Measurements from ENCODE around the gene PTPRE. TPM values are rescaled to one million over a fixed set of nuclear protein-coding genes. Genes with fewer than 3 reads are reported as not detected.

The PTPRE gene
- total RNA-seq, 4 donors from 2014 or later: 9.8 to 24.9 (median 22.7) TPM

GRCh38 chr10:127959428-127959827, 52.5 kb downstream of the PTPRE start:
- no peak for DNase-seq
- H3K4me3 ChIP-seq: no peak overlapping the region
- peaks cover 0 to 4% (median 0%) of the 10 kb centered on the region in 4 donors for H3K27me3 ChIP-seq
- intact Hi-C loops (cut with DNase I): no loop called here
- H3K27ac ChIP-seq: no peak overlapping the region
- H3K4me1 ChIP-seq: no peaks in the 10 kb centered on the region
- no peaks in the 10 kb centered on the region for H3K36me3 ChIP-seq
- WGBS, 2 donors: 38 to 40% methylated on average over 1 of the region's 1 CpG
- no peaks in the 10 kb centered on the region for H3K9me3 ChIP-seq
- TF ChIP-seq, protein P1, sequence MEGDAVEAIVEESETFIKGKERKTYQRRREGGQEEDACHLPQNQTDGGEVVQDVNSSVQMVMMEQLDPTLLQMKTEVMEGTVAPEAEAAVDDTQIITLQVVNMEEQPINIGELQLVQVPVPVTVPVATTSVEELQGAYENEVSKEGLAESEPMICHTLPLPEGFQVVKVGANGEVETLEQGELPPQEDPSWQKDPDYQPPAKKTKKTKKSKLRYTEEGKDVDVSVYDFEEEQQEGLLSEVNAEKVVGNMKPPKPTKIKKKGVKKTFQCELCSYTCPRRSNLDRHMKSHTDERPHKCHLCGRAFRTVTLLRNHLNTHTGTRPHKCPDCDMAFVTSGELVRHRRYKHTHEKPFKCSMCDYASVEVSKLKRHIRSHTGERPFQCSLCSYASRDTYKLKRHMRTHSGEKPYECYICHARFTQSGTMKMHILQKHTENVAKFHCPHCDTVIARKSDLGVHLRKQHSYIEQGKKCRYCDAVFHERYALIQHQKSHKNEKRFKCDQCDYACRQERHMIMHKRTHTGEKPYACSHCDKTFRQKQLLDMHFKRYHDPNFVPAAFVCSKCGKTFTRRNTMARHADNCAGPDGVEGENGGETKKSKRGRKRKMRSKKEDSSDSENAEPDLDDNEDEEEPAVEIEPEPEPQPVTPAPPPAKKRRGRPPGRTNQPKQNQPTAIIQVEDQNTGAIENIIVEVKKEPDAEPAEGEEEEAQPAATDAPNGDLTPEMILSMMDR (IDR thresholded peaks at IDR 0.05): no peak
- TF ChIP-seq POLR2A (IDR thresholded peaks at IDR 0.05): no peak

- H3K36me3 ChIP-seq: no peaks in the 10 kb centered on the region
- H3K4me1 ChIP-seq: no peaks in the 10 kb centered on the region
- intact Hi-C loops (cut with DNase I): no loop called here
- peaks cover 0 to 4% (median 0%) of the 10 kb centered on the region in 4 donors for H3K27me3 ChIP-seq
- H3K4me3 ChIP-seq: no peak overlapping the region
- H3K27ac ChIP-seq: no peak overlapping the region
- no peaks in the 10 kb centered on the region for H3K9me3 ChIP-seq
- no peak for DNase-seq
- TF ChIP-seq POLR2A (IDR thresholded peaks at IDR 0.05): no peak
- TF ChIP-seq, protein P1 (IDR thresholded peaks at IDR 0.05): no peak
- 64 to 74% methylated on average over 6 to 9 of the region's 9 CpGs for WGBS, 2 donors
Observed at GRCh38 chr10:127961071-127961470, 54.2 kb downstream of the PTPRE start.

- peaks cover 0 to 4% (median 0%) of the 10 kb centered on the region in 4 donors for H3K27me3 ChIP-seq
- no peak overlapping the region for H3K27ac ChIP-seq
- DNase-seq: no peak
- no peaks in the 10 kb centered on the region for H3K9me3 ChIP-seq
- intact Hi-C loops (cut with DNase I): no loop called here
- WGBS, 2 donors: 0 to 87% methylated on average over 1 to 3 of the region's 13 CpGs
- TF ChIP-seq POLR2A (IDR thresholded peaks at IDR 0.05): no peak
- TF ChIP-seq, protein P1 (IDR thresholded peaks at IDR 0.05): no peak
- H3K4me1 ChIP-seq: no peaks in the 10 kb centered on the region
- H3K4me3 ChIP-seq: no peak overlapping the region
- no peaks in the 10 kb centered on the region for H3K36me3 ChIP-seq
Observed at GRCh38 chr10:127962205-127962604, 55.3 kb downstream of the PTPRE start.

DNA sequence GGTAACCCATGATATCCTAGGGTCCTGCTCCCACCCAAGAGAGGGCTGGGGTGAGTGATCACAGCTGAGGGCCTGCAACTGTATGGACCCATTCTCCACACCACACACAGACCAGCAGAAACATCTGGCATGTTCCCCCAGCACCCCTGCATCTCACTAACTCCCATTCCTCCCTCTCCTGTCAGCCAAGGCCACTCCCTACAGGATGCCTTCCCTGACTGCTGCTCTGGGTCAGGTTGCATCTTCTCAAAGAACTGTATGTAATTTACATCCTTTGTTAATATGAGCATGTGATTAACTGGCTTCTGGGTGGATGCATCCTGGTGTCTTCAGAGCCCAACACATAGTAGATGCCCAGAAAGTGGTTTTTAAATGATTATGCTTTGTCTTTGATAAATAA, 56.2 kb downstream of the PTPRE start:
- Histone ChIP-seq H3K27me3 (peaks cover 0 to 4% (median 0%) of the 10 kb centered on the region in 4 donors), H3K36me3 (no peaks in the 10 kb centered on the region), H3K27ac (no peak overlapping the region), H3K4me3 (no peak overlapping the region), H3K4me1 (peaks cover 0 to 3% (median 0%) of the 10 kb centered on the region in 3 donors), H3K9me3 (no peaks in the 10 kb centered on the region)
- no peak for DNase-seq
- intact Hi-C loops (cut with DNase I): no loop called here
- TF ChIP-seq POLR2A (IDR thresholded peaks at IDR 0.05): no peak
- TF ChIP-seq, protein P1 (IDR thresholded peaks at IDR 0.05): no peak

GRCh38 chr10:127964621-127965020, 57.7 kb downstream of the PTPRE start:
- Histone ChIP-seq H3K27me3 (no peaks in the 10 kb centered on the region), H3K36me3 (no peaks in the 10 kb centered on the region)
- WGBS, 2 donors: 54 to 70% methylated on average over 12 of the region's 12 CpGs

More at GRCh38 chr10:127964621-127965020, 57.7 kb downstream of the PTPRE start:
- Histone ChIP-seq H3K9me3 (no peaks in the 10 kb centered on the region), H3K27ac (no peak overlapping the region), H3K4me3 (no peak overlapping the region), H3K4me1 (peaks cover 0 to 7% (median 0%) of the 10 kb centered on the region in 3 donors)
- TF ChIP-seq, protein P1 (IDR thresholded peaks at IDR 0.05): no peak
- no peak for TF ChIP-seq POLR2A (IDR thresholded peaks at IDR 0.05)
- intact Hi-C loops (cut with DNase I): no loop called here
- DNase-seq: no peak
